ENCODE data around the gene HIRIP3.

DNA sequence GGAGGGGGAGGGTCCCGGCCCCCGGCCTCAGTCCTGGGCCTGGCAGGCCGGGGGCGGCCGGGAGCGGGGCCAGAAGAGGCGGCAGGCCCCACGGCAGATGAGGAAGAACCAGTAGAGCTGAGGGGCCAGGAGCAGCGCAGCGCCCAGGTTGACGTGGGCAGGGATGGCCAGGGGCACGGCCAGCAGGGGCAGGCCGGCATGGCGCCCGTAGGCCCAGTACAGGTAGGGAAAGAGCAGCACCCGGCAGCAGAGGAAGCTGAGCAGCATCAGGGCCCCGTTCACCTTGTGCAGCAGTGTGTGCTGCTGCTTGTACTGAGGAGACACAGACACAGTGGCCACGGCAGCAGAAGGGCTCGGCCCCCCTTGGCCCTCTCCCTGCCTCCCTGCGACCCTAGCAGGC, 29.7 kb upstream of the HIRIP3 start:
- TF ChIP-seq, protein P1, sequence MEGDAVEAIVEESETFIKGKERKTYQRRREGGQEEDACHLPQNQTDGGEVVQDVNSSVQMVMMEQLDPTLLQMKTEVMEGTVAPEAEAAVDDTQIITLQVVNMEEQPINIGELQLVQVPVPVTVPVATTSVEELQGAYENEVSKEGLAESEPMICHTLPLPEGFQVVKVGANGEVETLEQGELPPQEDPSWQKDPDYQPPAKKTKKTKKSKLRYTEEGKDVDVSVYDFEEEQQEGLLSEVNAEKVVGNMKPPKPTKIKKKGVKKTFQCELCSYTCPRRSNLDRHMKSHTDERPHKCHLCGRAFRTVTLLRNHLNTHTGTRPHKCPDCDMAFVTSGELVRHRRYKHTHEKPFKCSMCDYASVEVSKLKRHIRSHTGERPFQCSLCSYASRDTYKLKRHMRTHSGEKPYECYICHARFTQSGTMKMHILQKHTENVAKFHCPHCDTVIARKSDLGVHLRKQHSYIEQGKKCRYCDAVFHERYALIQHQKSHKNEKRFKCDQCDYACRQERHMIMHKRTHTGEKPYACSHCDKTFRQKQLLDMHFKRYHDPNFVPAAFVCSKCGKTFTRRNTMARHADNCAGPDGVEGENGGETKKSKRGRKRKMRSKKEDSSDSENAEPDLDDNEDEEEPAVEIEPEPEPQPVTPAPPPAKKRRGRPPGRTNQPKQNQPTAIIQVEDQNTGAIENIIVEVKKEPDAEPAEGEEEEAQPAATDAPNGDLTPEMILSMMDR (IDR thresholded peaks at IDR 0.05), result no peak
- no peak for TF ChIP-seq POLR2A (IDR thresholded peaks at IDR 0.05)
